ENCODE data around the gene SPOCK1.

- TF ChIP-seq FOXK1 (CRISPR knock-in tag; IDR thresholded peaks at IDR 0.05; ENCODE audit: borderline replicate concordance) (no peak), POLR2A (conservative IDR thresholded peaks at IDR 0.05) (no peak), GATA2 (CRISPR knock-in tag; IDR thresholded peaks at IDR 0.05) (no peak), RBM22 (IDR thresholded peaks at IDR 0.05; ENCODE audit: low read depth, low read length, poor library complexity, severe bottlenecking) (no peak), ZFP30 (CRISPR knock-in tag; IDR thresholded peaks at IDR 0.05; ENCODE audit: borderline replicate concordance) (no peak), ZC3H4 (CRISPR knock-in tag; IDR thresholded peaks at IDR 0.05; ENCODE audit: borderline replicate concordance) (no peak)
Observed at GRCh38 chr5:137001026-137001569, 498.0 kb downstream of the SPOCK1 start.
